ENCODE results near the gene LIMS1.
"Not testable (repeated sequence)": the region's sequence is repeated elsewhere in the genome, so short reads cannot be mapped to it uniquely, and the experiment has no call there.

Gene LIMS1

GRCh38 chr2:108634576-108635160, 100.4 kb downstream of the LIMS1 start:
- DNase-seq (ENCODE audit: low read depth in 2 of 2): no peak

- no peak for DNase-seq (ENCODE audit: low read depth in 2 of 2)
Observed at GRCh38 chr2:108635630-108636354, 101.5 kb downstream of the LIMS1 start.

GRCh38 chr2:108637304-108637669, 103.0 kb downstream of the LIMS1 start:
- no peak for DNase-seq (ENCODE audit: low read depth in 2 of 2)

GRCh38 chr2:108640731-108641130, 106.5 kb downstream of the LIMS1 start:
- no peak for DNase-seq (ENCODE audit: low read depth in 2 of 2)

GRCh38 chr2:108641756-108642155, 107.5 kb downstream of the LIMS1 start:
- no peak for DNase-seq (ENCODE audit: low read depth in 2 of 2)

GRCh38 chr2:108643261-108643849, 109.1 kb downstream of the LIMS1 start:
- DNase-seq (ENCODE audit: low read depth in 2 of 2): no peak

GRCh38 chr2:108643862-108644261, 109.6 kb downstream of the LIMS1 start:
- not testable (repeated sequence) for DNase-seq (ENCODE audit: low read depth in 2 of 2)

GRCh38 chr2:108644446-108644845, 110.2 kb downstream of the LIMS1 start:
- not testable (repeated sequence) for DNase-seq (ENCODE audit: low read depth in 2 of 2)

- DNase-seq (ENCODE audit: low read depth in 2 of 2): not testable (repeated sequence)
Observed at GRCh38 chr2:108648796-108649195, 114.5 kb downstream of the LIMS1 start.

GRCh38 chr2:108650465-108650864, 116.2 kb downstream of the LIMS1 start:
- not testable (repeated sequence) for DNase-seq (ENCODE audit: low read depth in 2 of 2)

GRCh38 chr2:108651468-108651867, 117.2 kb downstream of the LIMS1 start:
- not testable (repeated sequence) for DNase-seq (ENCODE audit: low read depth in 2 of 2)

- not testable (repeated sequence) for DNase-seq (ENCODE audit: low read depth in 2 of 2)
Observed at GRCh38 chr2:108652187-108652931, 118.1 kb downstream of the LIMS1 start.

- not testable (repeated sequence) for DNase-seq (ENCODE audit: low read depth in 2 of 2)
Observed at GRCh38 chr2:108653425-108653824, 119.2 kb downstream of the LIMS1 start.

GRCh38 chr2:108653849-108654248, 119.6 kb downstream of the LIMS1 start:
- not testable (repeated sequence) for DNase-seq (ENCODE audit: low read depth in 2 of 2)

GRCh38 chr2:108654521-108655125, 120.4 kb downstream of the LIMS1 start:
- DNase-seq (ENCODE audit: low read depth in 2 of 2): not testable (repeated sequence)

GRCh38 chr2:108655270-108655669, 121.0 kb downstream of the LIMS1 start:
- not testable (repeated sequence) for DNase-seq (ENCODE audit: low read depth in 2 of 2)

GRCh38 chr2:108656282-108656681, 122.0 kb downstream of the LIMS1 start:
- not testable (repeated sequence) for DNase-seq (ENCODE audit: low read depth in 2 of 2)

- not testable (repeated sequence) for DNase-seq (ENCODE audit: low read depth in 2 of 2)
Observed at GRCh38 chr2:108657517-108657916, 123.2 kb downstream of the LIMS1 start.

GRCh38 chr2:108658553-108658952, 124.3 kb downstream of the LIMS1 start:
- DNase-seq (ENCODE audit: low read depth in 2 of 2): not testable (repeated sequence)

GRCh38 chr2:108661493-108661892, 127.2 kb downstream of the LIMS1 start:
- not testable (repeated sequence) for DNase-seq (ENCODE audit: low read depth in 2 of 2)

GRCh38 chr2:108662207-108662612, 127.9 kb downstream of the LIMS1 start:
- not testable (repeated sequence) for DNase-seq (ENCODE audit: low read depth in 2 of 2)

GRCh38 chr2:108663346-108663745, 129.1 kb downstream of the LIMS1 start:
- not testable (repeated sequence) for DNase-seq (ENCODE audit: low read depth in 2 of 2)

Data from stimulated activated CD4-positive, alpha-beta T cell treated with anti-CD3 and anti-CD28 coated beads, Interleukin-1b, Interleukin-23, amount 100 ng/mL, for 1 hour (primary cell).